ENCODE results near the gene ZDHHC11.

- no peak for TF ChIP-seq CTCF (IDR thresholded peaks at IDR 0.05)
- no peak for TF ChIP-seq POLR2A (IDR thresholded peaks at IDR 0.05)
Measured at GRCh38 chr5:886716-887325, 36.0 kb upstream of the ZDHHC11 start.
